Measurements from ENCODE around the gene PYCR2. TPM values are rescaled to one million over a fixed set of nuclear protein-coding genes. Genes with fewer than 3 reads are reported as not detected.

Gene PYCR2
- total RNA-seq, 4 donors from 2014 or later, result 38.8 to 55.0 (median 41.0) TPM

- Histone ChIP-seq H3K4me3 (replicated peaks in 1 of 3) (no peak overlapping the region), H3K9me3 (no peaks in the 10 kb centered on the region), H3K27ac (no peak overlapping the region), H3K27me3 (no peaks in the 10 kb centered on the region), H3K4me1 (peaks cover 4 to 24% of the 10 kb centered on the region in 2 donors), H3K36me3 (peaks cover 19 to 25% of the 10 kb centered on the region in 2 donors)
- TF ChIP-seq, protein P1, sequence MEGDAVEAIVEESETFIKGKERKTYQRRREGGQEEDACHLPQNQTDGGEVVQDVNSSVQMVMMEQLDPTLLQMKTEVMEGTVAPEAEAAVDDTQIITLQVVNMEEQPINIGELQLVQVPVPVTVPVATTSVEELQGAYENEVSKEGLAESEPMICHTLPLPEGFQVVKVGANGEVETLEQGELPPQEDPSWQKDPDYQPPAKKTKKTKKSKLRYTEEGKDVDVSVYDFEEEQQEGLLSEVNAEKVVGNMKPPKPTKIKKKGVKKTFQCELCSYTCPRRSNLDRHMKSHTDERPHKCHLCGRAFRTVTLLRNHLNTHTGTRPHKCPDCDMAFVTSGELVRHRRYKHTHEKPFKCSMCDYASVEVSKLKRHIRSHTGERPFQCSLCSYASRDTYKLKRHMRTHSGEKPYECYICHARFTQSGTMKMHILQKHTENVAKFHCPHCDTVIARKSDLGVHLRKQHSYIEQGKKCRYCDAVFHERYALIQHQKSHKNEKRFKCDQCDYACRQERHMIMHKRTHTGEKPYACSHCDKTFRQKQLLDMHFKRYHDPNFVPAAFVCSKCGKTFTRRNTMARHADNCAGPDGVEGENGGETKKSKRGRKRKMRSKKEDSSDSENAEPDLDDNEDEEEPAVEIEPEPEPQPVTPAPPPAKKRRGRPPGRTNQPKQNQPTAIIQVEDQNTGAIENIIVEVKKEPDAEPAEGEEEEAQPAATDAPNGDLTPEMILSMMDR (IDR thresholded peaks at IDR 0.05), result no peak
- TF ChIP-seq POLR2A (IDR thresholded peaks at IDR 0.05), result no peak
- 90% methylated on average over 12 of the region's 12 CpGs for WGBS, 2 donors
- DNase-seq, result no peak
- intact Hi-C loops (cut with DNase I), result no loop called here
Observed at GRCh38 chr1:225875044-225875815, 48.8 kb downstream of the PYCR2 start.

GRCh38 chr1:225874431-225874830 lies 49.6 kb downstream of the PYCR2 start:
- TF ChIP-seq POLR2A (IDR thresholded peaks at IDR 0.05), result no peak
- TF ChIP-seq, protein P1 (IDR thresholded peaks at IDR 0.05), result no peak
- H3K27ac ChIP-seq, result no peak overlapping the region
- H3K36me3 ChIP-seq, result peaks cover 19 to 25% of the 10 kb centered on the region in 2 donors
- peaks cover 3 to 16% of the 10 kb centered on the region in 2 donors for H3K4me1 ChIP-seq
- intact Hi-C loops (cut with DNase I), result no loop called here
- H3K4me3 ChIP-seq (replicated peaks in 1 of 3), result no peak overlapping the region
- DNase-seq, result no peak
- no peaks in the 10 kb centered on the region for H3K9me3 ChIP-seq
- WGBS, 2 donors, result 96 to 99% methylated on average over 7 to 11 of the region's 11 CpGs
- H3K27me3 ChIP-seq, result no peaks in the 10 kb centered on the region

DNA sequence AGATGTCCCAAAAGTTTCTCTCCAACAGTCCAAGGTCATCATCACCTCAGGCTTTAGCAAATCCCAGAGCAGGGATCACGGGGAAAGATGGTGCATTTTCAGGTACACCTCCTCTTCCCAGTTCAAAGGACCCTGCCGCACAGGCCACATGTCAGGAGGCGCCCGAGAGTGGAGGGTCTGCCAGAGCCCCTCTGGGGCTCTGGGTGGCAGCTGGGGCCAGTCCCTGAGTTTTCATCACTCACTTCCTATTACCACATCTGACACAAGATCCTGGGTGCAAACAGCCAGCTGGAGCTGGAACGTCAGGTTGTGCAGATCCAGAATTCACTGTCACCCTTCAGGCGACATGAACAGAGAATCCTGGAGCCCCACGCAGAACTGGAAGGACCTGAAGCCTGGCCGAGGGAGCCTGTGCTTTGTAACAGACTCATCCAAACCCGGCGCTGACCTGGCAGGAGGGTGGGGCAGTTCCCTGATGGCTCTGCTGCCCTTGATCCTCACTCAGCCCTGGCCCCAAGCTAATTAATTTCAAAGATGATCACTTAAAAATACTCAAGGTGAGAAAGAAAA lies 50.7 kb downstream of the PYCR2 start:
- H3K4me3 ChIP-seq (replicated peaks in 1 of 3), result no peak overlapping the region
- no peaks in the 10 kb centered on the region for H3K27me3 ChIP-seq
- peaks cover 0 to 6% of the 10 kb centered on the region in 2 donors for H3K4me1 ChIP-seq
- WGBS, 2 donors, result 97 to 100% methylated on average over 5 to 10 of the region's 10 CpGs
- H3K36me3 ChIP-seq, result peaks cover 19 to 33% of the 10 kb centered on the region in 2 donors
- no peaks in the 10 kb centered on the region for H3K9me3 ChIP-seq
- DNase-seq, result no peak
- TF ChIP-seq POLR2A (IDR thresholded peaks at IDR 0.05), result no peak
- TF ChIP-seq, protein P1 (IDR thresholded peaks at IDR 0.05), result no peak
- H3K27ac ChIP-seq, result no peak overlapping the region
- intact Hi-C loops (cut with DNase I), result no loop called here

DNA sequence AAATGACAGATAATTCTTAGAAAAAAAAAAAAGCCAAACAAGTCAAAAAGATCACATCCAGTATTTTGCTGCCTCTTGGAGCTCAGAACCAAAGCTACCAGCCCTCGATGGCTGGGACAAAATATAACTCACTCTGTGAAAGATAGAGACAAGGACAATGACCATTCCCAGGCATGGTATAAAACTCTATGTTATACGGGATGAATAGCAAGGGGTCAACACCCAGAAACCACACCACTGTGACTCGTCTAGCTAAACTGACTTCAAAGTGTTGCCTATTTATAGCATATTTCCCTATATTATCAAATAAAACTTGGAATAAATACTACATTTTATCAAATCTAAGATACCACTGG lies 52.0 kb downstream of the PYCR2 start:
- no peak for TF ChIP-seq POLR2A (IDR thresholded peaks at IDR 0.05)
- TF ChIP-seq, protein P1 (IDR thresholded peaks at IDR 0.05), result no peak
- Histone ChIP-seq H3K9me3 (no peaks in the 10 kb centered on the region), H3K27me3 (no peaks in the 10 kb centered on the region), H3K27ac (no peak overlapping the region), H3K36me3 (peaks cover 19 to 34% of the 10 kb centered on the region in 2 donors), H3K4me3 (replicated peaks in 1 of 3) (no peak overlapping the region), H3K4me1 (no peaks in the 10 kb centered on the region)
- WGBS, 2 donors, result 88 to 90% methylated on average over 3 of the region's 3 CpGs
- intact Hi-C loops (cut with DNase I), result no loop called here
- no peak for DNase-seq
